ENCODE results near the gene TPPP2. TPM values are rescaled to one million over a fixed set of nuclear protein-coding genes. Genes with fewer than 3 reads are reported as not detected.

Gene TPPP2
- total RNA-seq, 2 experiments from 2014 or later, result not detected

- H3K27ac Mint-ChIP-seq, result no peak overlapping the region
- POLR2A ChIA-PET, result no interaction called here
- intact Hi-C loops (cut with DNase I, micrococcal nuclease), result no loop called here
Observed at GRCh38 chr14:21032326-21033132, 2.5 kb downstream of the TPPP2 start.

GRCh38 chr14:21033133-21033698 is 3.2 kb downstream of the TPPP2 start:
- Histone ChIP-seq H3K27me3 (ENCODE audit: control insufficient read depth in 1 of 2, insufficient read depth in 2 of 2, low read length in 2 of 2) (peaks cover 0 to 3% of the 10 kb centered on the region in 2 experiments), H3K36me3 (ENCODE audit: insufficient read depth, low read length) (no peaks in the 10 kb centered on the region), H3K4me3 (ENCODE audit: low read length) (no peak overlapping the region), H3K4me1 (ENCODE audit: insufficient read depth, low read length) (no peaks in the 10 kb centered on the region), H3K9me3 (ENCODE audit: control insufficient read depth in 1 of 2, insufficient read depth in 1 of 2, low read length in 2 of 2) (no peaks in the 10 kb centered on the region), H3K27ac (ENCODE audit: low read depth in 1 of 2, low read length in 2 of 2) (no peak overlapping the region)
- CTCF ChIA-PET, result interaction anchor here (1.1 kb wide), 1 partner anchor 18 kb away, joined by 4 read pairs; no protein-coding TSS in a partner anchor
- Mint-ChIP-seq H3K9me3 (no peaks in the 10 kb centered on the region), H3K4me1 (ENCODE audit: low read depth) (no peaks in the 10 kb centered on the region), H3K27ac (no peak overlapping the region), H3K27me3 (no peaks in the 10 kb centered on the region), H3K4me3 (no peak overlapping the region), H3K36me3 (ENCODE audit: low read depth) (no peaks in the 10 kb centered on the region)
- POLR2A ChIA-PET, result no interaction called here
- DNase-seq (no peak), ATAC-seq (ENCODE audit: poor library complexity) (no peak)
- TF ChIP-seq CTCF (IDR thresholded peaks at IDR 0.05), result no peak
- intact Hi-C loops (cut with DNase I, micrococcal nuclease), result no loop called here

More at GRCh38 chr14:21032326-21033132, 2.5 kb downstream of the TPPP2 start:
- H3K27ac ChIP-seq (ENCODE audit: low read depth in 1 of 2, low read length in 2 of 2), result no peak overlapping the region
- no peaks in the 10 kb centered on the region for H3K9me3 Mint-ChIP-seq
- CTCF ChIA-PET, result interaction anchor here (1.5 kb wide), 1 partner anchor 60 kb away, joined by 3 read pairs; no protein-coding TSS in a partner anchor
- peaks cover 0 to 3% of the 10 kb centered on the region in 2 experiments for H3K27me3 ChIP-seq (ENCODE audit: control insufficient read depth in 1 of 2, insufficient read depth in 2 of 2, low read length in 2 of 2)
- H3K36me3 ChIP-seq (ENCODE audit: insufficient read depth, low read length), result no peaks in the 10 kb centered on the region
- DNase-seq, result peak in 1 of 14 experiments; percentile 23
- H3K4me1 ChIP-seq (ENCODE audit: insufficient read depth, low read length), result no peaks in the 10 kb centered on the region
- TF ChIP-seq CTCF (IDR thresholded peaks at IDR 0.05), result no peak
- H3K36me3 Mint-ChIP-seq (ENCODE audit: low read depth), result no peaks in the 10 kb centered on the region
- H3K27me3 Mint-ChIP-seq, result no peaks in the 10 kb centered on the region
- H3K4me1 Mint-ChIP-seq (ENCODE audit: low read depth), result no peaks in the 10 kb centered on the region
- H3K4me3 Mint-ChIP-seq, result no peak overlapping the region
- H3K9me3 ChIP-seq (ENCODE audit: control insufficient read depth in 1 of 2, insufficient read depth in 1 of 2, low read length in 2 of 2), result no peaks in the 10 kb centered on the region
- ATAC-seq (ENCODE audit: poor library complexity), result no peak
- H3K4me3 ChIP-seq (ENCODE audit: low read length), result no peak overlapping the region

- Mint-ChIP-seq H3K4me1 (ENCODE audit: low read depth) (no peaks in the 10 kb centered on the region), H3K9me3 (no peaks in the 10 kb centered on the region), H3K4me3 (no peak within 1 kb of the TSS), H3K27ac (no peak within 1 kb of the TSS), H3K36me3 (ENCODE audit: low read depth) (no peaks in the 10 kb centered on the region), H3K27me3 (no peaks in the 10 kb centered on the region)
- Histone ChIP-seq H3K4me1 (ENCODE audit: insufficient read depth, low read length) (no peaks in the 10 kb centered on the region), H3K27ac (ENCODE audit: low read depth in 1 of 2, low read length in 2 of 2) (no peak within 1 kb of the TSS), H3K4me3 (ENCODE audit: low read length) (no peak within 1 kb of the TSS), H3K36me3 (ENCODE audit: insufficient read depth, low read length) (no peaks in the 10 kb centered on the region), H3K9me3 (ENCODE audit: control insufficient read depth in 1 of 2, insufficient read depth in 1 of 2, low read length in 2 of 2) (no peaks in the 10 kb centered on the region), H3K27me3 (ENCODE audit: control insufficient read depth in 1 of 2, insufficient read depth in 2 of 2, low read length in 2 of 2) (peaks cover 0 to 3% of the 10 kb centered on the region in 2 experiments)
- DNase-seq, result no peak
- intact Hi-C loops (cut with DNase I, micrococcal nuclease), result no loop called here
- CTCF ChIA-PET, result no interaction called here
- no peak for ATAC-seq (ENCODE audit: poor library complexity)
- no peak for TF ChIP-seq CTCF (IDR thresholded peaks at IDR 0.05)
- POLR2A ChIA-PET, result interaction anchor here (1.1 kb wide), 1 partner anchor 20 kb away, joined by 3 read pairs; no protein-coding TSS in a partner anchor
Observed at GRCh38 chr14:21034707-21035106, 4.7 kb downstream of the TPPP2 start, which contains the start of gene RNASE13. Gene RNASE13, minus strand, starts transcription at chr14:21034807. Its CDS starts 519 bp downstream, at chr14:21034288.

All from CD4-positive, alpha-beta T cell (primary cell).